T-helper 9 cell (primary cell): ENCODE results near the gene NECAB3.
A peak's percentile ranks its signal among the peaks of the same experiment; 100 is the strongest.

Experiments used
- DNase-seq: peaks from one replicate; pipeline ENCODE4 v3.0.0-alpha.2; 2020

Gene NECAB3

GRCh38 chr20:33697129-33697528 lies 22.9 kb upstream of the NECAB3 start:
- DNase-seq: no peak

DNA sequence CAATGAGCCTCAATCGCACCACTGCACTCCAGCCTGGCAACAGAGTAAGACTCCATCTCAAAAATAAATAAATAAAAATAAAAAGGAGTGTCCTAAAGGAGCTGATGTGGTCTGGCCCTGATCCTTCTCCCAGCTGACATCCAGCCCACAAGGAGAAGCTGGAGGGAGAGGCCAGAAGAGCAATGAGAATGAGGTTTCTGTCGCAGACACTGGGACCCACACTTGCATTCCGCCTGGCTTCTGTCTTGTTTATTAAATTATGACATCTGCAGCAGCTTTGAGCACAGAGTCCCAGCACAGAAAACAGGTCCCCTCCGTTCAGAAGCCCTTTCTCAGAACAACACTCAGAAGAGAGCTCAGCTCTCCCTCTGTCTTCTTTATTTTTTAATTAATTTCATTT lies 22.2 kb upstream of the NECAB3 start:
- no peak for DNase-seq

- DNase-seq: no peak
Measured at GRCh38 chr20:33694639-33695012, 20.4 kb upstream of the NECAB3 start.

- DNase-seq: no peak
Measured at GRCh38 chr20:33693741-33694638, 19.8 kb upstream of the NECAB3 start.

DNA sequence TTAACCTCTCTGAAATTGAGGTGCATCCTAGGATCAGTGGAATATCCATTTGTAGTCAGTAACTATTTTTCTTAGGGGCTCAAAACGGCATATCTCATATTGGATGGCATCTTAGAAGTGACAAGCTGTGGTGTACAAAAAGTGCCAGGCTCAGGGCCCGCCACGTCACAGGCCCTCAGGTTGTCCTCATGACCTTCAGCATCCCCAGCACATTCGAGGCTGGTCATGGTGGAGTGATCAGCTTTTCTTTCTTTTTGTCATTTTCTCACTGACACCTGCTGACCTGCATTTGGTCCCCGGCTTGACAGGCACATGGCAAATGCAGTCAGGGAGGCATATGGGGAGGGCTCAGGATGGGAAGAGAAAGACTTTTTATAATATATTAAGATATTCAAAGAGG lies 19.1 kb upstream of the NECAB3 start:
- no peak for DNase-seq

GRCh38 chr20:33689973-33690372 lies 15.7 kb upstream of the NECAB3 start:
- DNase-seq: peak; percentile 24

DNA sequence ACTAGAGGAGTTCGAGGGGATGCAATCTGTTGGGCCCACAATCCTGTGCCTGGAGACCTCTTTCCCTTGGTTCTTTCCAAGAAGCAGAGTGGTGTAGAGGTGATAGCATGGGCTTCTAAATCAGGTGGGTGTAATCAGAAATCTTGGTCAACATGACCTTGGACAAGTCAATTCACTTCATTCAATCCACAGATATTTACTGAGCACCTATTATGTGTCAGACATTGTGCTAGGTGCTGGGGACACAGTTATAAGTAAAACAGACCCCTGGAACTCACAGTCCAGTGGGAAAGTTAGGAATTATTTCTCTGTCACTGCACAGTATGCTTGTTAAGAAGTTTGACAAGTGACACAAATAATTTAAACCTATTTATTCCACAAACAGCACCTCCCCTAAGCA lies 15.3 kb upstream of the NECAB3 start:
- DNase-seq: no peak

GRCh38 chr20:33688938-33689424 lies 14.8 kb upstream of the NECAB3 start:
- DNase-seq: no peak

- no peak for DNase-seq
Measured at GRCh38 chr20:33687993-33688937, 14.0 kb upstream of the NECAB3 start.

DNA sequence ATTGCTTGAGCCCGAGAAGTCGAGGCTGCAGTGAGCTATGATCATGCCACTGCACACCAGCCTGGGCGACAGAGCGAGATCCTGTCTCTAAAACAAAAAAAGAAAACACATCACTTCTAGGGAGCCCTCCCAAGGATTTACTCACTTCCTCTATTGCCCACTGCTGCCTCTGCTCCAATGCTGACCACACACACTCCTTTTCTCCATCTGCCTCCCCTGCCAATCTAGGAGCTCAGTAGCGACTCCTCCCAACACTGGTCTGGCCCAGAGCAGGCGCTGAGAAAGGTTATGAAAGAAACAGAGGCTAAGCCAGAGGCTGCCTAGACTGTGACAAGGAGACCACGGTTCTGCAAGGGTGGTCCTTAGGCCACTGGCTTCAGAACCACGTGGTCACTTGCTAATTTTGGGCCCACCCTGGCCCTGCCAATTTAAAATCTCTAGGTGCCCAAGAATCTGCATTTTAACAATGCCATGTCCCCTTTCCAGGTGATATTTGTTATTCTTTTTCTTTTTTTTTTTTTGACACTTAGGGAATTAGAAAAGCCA lies 13.2 kb upstream of the NECAB3 start:
- no peak for DNase-seq

DNA sequence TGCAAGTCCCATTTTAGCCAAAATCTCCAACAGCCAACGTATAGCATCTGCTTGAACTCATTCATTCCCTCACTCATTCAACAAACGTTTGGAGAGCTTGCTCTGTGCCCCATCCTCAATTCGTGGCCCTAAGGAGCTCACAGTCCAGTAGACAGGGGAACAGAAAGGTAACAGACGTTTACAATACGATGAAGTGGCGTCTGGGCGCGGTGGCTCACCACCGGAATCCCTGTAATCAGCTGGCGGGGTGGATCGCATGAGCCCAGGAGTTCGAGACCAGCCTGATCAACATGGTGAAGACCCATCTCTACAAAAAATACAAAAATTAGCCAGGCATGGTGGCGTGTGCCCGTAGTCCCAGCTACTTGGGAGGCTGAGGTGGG lies 12.7 kb upstream of the NECAB3 start:
- DNase-seq: no peak

DNA sequence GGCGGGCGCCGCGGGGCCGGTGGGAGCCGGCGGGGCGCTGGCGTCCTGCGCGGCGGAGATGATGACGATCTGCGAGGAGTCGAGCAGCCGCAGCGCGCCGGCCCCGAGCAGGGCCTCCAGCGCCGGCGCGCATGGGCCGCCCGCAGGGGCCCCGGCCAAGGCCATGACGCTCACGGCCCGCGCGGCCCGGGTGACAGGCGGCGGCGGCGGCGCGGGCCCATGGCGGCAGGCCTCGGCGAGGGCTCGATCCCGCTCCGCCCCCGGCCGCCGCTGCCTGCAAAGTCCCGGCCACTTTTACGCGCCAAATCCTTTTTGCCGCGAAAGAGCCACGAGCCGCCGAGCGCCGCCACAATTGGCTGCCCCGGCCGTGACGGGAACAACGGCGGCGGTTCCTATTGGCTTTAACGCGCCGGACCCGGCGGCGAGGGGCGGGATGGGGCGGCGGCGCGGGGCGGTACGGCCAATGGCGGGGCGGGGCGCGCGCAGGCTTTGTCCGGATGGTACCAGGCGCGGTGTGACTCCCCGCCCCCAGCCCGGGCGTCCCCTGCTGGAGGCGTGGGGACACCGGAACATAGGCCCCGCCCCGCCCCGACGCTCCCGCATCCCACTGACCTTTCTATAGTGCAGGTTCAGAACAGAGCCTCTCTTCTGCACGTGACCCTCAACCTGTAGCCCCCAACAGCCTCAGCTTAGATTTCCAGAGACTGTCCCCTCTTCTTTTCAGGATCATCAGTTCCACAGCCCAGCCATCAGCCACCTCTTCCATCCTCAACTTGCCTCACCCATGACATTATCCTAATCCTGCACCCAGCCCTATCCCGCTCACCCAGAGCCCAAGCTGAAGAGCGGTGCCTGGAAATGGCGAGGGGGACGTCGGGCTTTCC lies 12.1 kb upstream of the NECAB3 start, which contains the start of gene E2F1:
TSS of gene E2F1 (minus strand) at position 286 of the 884 bp plus-strand sequence. CDS start at position 165, 121 bp downstream.
- peak; percentile 91 for DNase-seq

DNA sequence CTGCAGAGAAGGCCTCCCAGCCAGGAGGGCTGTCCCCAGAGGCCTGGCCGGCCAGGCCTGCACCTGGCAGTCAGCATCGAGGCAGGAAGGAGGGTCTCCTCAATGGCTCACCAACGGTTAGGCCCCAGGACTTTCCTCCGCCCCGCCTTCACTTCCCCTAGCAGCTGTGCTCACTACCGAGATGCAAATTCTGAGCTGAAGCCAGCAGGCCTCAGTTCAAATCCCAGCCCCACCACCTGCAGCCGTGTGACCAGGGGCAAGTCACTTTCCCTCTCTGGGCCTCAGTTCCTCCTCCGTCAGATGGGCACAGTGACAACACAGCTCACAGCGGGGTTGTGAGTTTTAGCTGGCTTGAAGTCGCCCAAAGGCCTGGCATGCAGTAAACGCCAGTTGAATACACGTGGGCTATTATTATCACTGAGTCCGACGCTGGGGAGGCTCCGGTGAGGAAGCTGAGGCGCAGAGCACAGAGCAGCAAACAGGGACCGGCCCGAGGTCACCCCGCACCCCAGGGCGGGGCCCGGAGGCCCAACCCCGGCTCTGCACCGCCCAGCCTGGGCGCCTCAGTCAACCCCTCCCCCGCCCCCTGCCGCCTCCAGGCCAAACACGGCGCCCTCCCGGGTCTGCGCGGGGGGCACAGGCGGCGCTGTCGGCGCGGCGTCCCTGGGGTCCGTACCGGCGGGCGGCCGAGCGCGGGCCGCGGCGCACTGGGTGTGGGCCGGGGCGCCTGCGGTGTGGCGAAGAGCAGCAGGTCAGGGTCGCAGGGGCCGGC lies 11.3 kb upstream of the NECAB3 start:
- DNase-seq: peak; percentile 29

- DNase-seq: no peak
Measured at GRCh38 chr20:33684533-33685327, 10.5 kb upstream of the NECAB3 start.

GRCh38 chr20:33681728-33682353 lies 7.6 kb upstream of the NECAB3 start:
- DNase-seq: no peak

- no peak for DNase-seq
Measured at GRCh38 chr20:33681288-33681687, 7.1 kb upstream of the NECAB3 start.

GRCh38 chr20:33680686-33681085 lies 6.5 kb upstream of the NECAB3 start:
- no peak for DNase-seq

DNA sequence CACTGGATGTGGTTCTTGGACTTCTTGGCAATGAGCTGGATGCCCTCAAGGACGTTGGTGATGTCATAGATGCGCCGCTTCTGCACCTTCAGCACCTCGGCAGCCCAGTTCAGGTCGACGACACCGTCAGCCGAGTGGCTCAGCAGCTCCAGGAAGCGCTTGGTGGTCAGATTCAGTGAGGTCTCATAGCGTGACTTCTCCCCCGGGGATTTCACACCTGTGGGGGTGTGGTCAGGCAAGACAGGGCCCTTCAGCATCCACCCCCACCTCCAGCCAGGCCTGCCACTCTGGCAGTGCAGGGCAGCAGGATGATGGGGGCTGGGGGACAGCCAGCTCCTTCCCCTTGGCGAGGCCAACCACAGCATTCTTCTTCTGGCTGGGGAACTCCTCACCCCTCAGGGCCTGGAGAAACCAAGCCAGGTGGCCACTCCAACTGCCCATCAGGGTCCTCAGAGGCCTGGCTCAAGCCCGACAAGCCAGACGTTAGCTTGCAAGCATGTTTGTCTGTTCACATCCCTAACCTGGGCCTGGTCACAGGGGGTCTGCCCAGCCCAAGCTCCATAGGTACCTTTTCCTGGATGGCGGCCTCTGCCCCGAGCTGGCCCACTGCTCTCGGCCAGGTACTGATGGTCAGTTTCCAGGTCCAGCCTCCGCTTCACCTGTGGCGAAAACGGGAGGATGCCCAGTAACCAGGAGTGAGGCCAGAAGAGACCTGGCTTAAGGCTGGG lies 5.7 kb upstream of the NECAB3 start:
- DNase-seq: no peak
